HepG2 (cell line): ENCODE data around the gene CREG2. TPM values are rescaled to one million over a fixed set of nuclear protein-coding genes. Genes with fewer than 3 reads are reported as not detected.

ENCODE experiments used
- AHDC1 ChIP-seq: sonication (generic); formaldehyde crosslinking; IDR thresholded peaks from 2 replicates; pipeline ENCODE4 v1.5.1; 2020; ENCODE audit warnings: mild to moderate bottlenecking, missing genetic modification reagents, borderline replicate concordance
- BCL6 ChIP-seq: IDR thresholded peaks from 2 replicates; pipeline ENCODE4 v1.6.1; 2016; ENCODE audit warnings: missing genetic modification reagents, missing compliant biosample characterization
- BRD4 ChIP-seq: sonication (generic); formaldehyde crosslinking; IDR thresholded peaks from 2 replicates; pipeline ENCODE4 v1.4.0; 2020; ENCODE audit warnings: missing genetic modification reagents
- GABPA ChIP-seq, 2 experiments: IDR thresholded peaks; 2 replicates each; pipeline ENCODE4 v1.6.1; 2011 to 2016; ENCODE audit warnings: low read depth in 2 of 2, low read length in 1 of 2, missing biosample characterization in 1 of 2, missing genetic modification characterization in 1 of 2
- HMGXB4 ChIP-seq, 2 experiments: sonication (generic) in 1 of 2; formaldehyde crosslinking in 1 of 2; IDR thresholded peaks; 2 replicates each; pipeline versions ENCODE4 v1.4.0 to v1.6.1; 2018 to 2020; ENCODE audit warnings: missing genetic modification reagents in 2 of 2, borderline replicate concordance in 1 of 2, low read depth in 1 of 2, mild to moderate bottlenecking in 1 of 2, missing biosample characterization in 1 of 2
- IRF1 ChIP-seq: sonication (generic); formaldehyde crosslinking; IDR thresholded peaks from 2 replicates; pipeline ENCODE4 v1.4.0; 2020; ENCODE audit warnings: low read depth, mild to moderate bottlenecking, missing genetic modification reagents
- JDP2 ChIP-seq: sonication (generic); formaldehyde crosslinking; IDR thresholded peaks from 2 replicates; pipeline ENCODE4 v1.8.1; 2022; ENCODE audit warnings: missing genetic modification reagents, borderline replicate concordance
- MATR3 ChIP-seq: sonication (generic); formaldehyde crosslinking; IDR thresholded peaks from 2 replicates; pipeline ENCODE4 v1.4.0; 2020; ENCODE audit warnings: missing genetic modification reagents
- NFE2L1 ChIP-seq: sonication (generic); formaldehyde crosslinking; IDR thresholded peaks from 2 replicates; pipeline ENCODE4 v1.4.0; 2020; ENCODE audit warnings: missing genetic modification reagents, mild to moderate bottlenecking, borderline replicate concordance
- SMARCE1 ChIP-seq: fragments of 450-650 bp; IDR thresholded peaks from 2 replicates; pipeline ENCODE4 v1.6.1; 2017; ENCODE audit warnings: borderline replicate concordance
- SP5 ChIP-seq: IDR thresholded peaks from 2 replicates; pipeline ENCODE4 v1.6.1; 2016; ENCODE audit warnings: low read depth, borderline replicate concordance
- SRSF4 ChIP-seq: fragments of 200-400 bp; formaldehyde crosslinking; IDR thresholded peaks from one replicate; pipeline ENCODE4 v1.6.1; 2018; ENCODE audit warnings: mild to moderate bottlenecking, low read depth, low read length, moderate library complexity; ENCODE audit not compliant: poor library complexity, severe bottlenecking
- TEAD3 ChIP-seq: optimal IDR thresholded peaks from 2 replicates; pipeline ENCODE3; 2016; ENCODE audit warnings: borderline replicate concordance
- ZFAT ChIP-seq: sonication (generic); formaldehyde crosslinking; conservative IDR thresholded peaks from 2 replicates; pipeline ENCODE4 v1.8.1; 2023; ENCODE audit warnings: missing genetic modification reagents, inconsistent platforms
- ZFP37 ChIP-seq: sonication (generic); formaldehyde crosslinking; IDR thresholded peaks from 2 replicates; pipeline ENCODE4 v1.4.0; 2020; ENCODE audit warnings: missing genetic modification reagents, borderline replicate concordance
- ZNF274 ChIP-seq: sonication (generic); formaldehyde crosslinking; IDR thresholded peaks from 2 replicates; pipeline ENCODE4 v1.5.1; 2020; ENCODE audit warnings: mild to moderate bottlenecking, missing genetic modification reagents
- ZNF383 ChIP-seq: sonication (generic); formaldehyde crosslinking; IDR thresholded peaks from 2 replicates; pipeline ENCODE4 v1.4.0; 2020; ENCODE audit warnings: missing genetic modification reagents, mild to moderate bottlenecking, borderline replicate concordance
- ZNF460 ChIP-seq: sonication (generic); formaldehyde crosslinking; IDR thresholded peaks from 2 replicates; pipeline ENCODE4 v1.5.1; 2020; ENCODE audit warnings: missing genetic modification reagents, mild to moderate bottlenecking, borderline replicate concordance
- ZNF616 ChIP-seq: sonication (generic); formaldehyde crosslinking; IDR thresholded peaks from 2 replicates; pipeline ENCODE4 v1.5.0; 2020; ENCODE audit warnings: low read depth, mild to moderate bottlenecking, missing genetic modification reagents
- ZNF816 ChIP-seq: sonication (generic); formaldehyde crosslinking; IDR thresholded peaks from 2 replicates; pipeline ENCODE4 v1.8.0; 2022; ENCODE audit warnings: missing genetic modification reagents, mild to moderate bottlenecking, borderline replicate concordance
- ZSCAN29 ChIP-seq: sonication (generic); formaldehyde crosslinking; conservative IDR thresholded peaks from 2 replicates; pipeline ENCODE4 v1.4.0; 2020; ENCODE audit warnings: mild to moderate bottlenecking, missing genetic modification reagents
- polyA plus RNA-seq, 8 experiments: library from polyadenylated mRNA; depleted of rRNA in 3 of 8; stranded (reverse) in 7 of 8; unstranded in 1 of 8; fragments of >200 nt; fragmentation: Illumina TruSeq in 4 of 8; extraction: Trizol in 4 of 8; gene quantifications; 2 replicates each; pipeline versions ENCODE4 v1.2.1 to v1.2.3, GENCODE V29; 2011 to 2016; ENCODE audit warnings: low read depth in 4 of 8, missing spikeins in 1 of 8, mixed read lengths in 1 of 8; ENCODE audit not compliant: insufficient read depth in 1 of 8
- total RNA-seq, 5 experiments: library from RNA; depleted of rRNA; stranded (reverse); fragments of >200 nt; fragmentation: Illumina TruSeq; extraction: Trizol; gene quantifications; 2 replicates each; pipeline ENCODE4 v1.2.3, GENCODE V29; 2016; ENCODE audit warnings: low read depth in 1 of 5

The CREG2 gene
- total and polyA plus RNA-seq, 2 of the 13 experiments (the other 11 are each of a cell fraction or from before 2014, with no cell fraction given): 0.18 to 0.26 TPM

- TF ChIP-seq GABPA (IDR thresholded peaks at IDR 0.05; ENCODE audit: low read depth, low read length): no peak
- no peak for TF ChIP-seq GABPA (CRISPR knock-in tag; IDR thresholded peaks at IDR 0.05; ENCODE audit: low read depth)
- TF ChIP-seq ZNF460: no peak; the same call in 1 of the 2 replicates
- TF ChIP-seq BCL6 (CRISPR knock-in tag): peak; percentile 88
- TF ChIP-seq ZNF816: no peak; the same call in 1 of the 2 replicates
- peak; percentile 80 for TF ChIP-seq AHDC1
- peak; percentile 53; the same call in 1 of the 2 replicates for TF ChIP-seq ZFAT (CRISPR knock-in tag)
- peak; percentile 79 to 96; a peak in 3 of 4 replicates for TF ChIP-seq HMGXB4 (CRISPR knock-in tag; IDR thresholded peaks at IDR 0.05; ENCODE audit: borderline replicate concordance in 1 of 2, low read depth in 1 of 2)
- peak; percentile 45; the same call in 1 of the 2 replicates for TF ChIP-seq JDP2 (CRISPR knock-in tag)
- peak; percentile 94 for TF ChIP-seq ZNF616 (CRISPR knock-in tag)
- peak; percentile 84; the same call in 1 of the 2 replicates for TF ChIP-seq NFE2L1 (CRISPR knock-in tag)
- TF ChIP-seq MATR3: no peak
- peak; percentile 93; the same call in 1 of the 2 replicates for TF ChIP-seq ZNF383 (CRISPR knock-in tag)
- TF ChIP-seq IRF1: peak; percentile 87
- TF ChIP-seq ZFP37 (CRISPR knock-in tag): peak; percentile 98; the same call in 1 of the 2 replicates
- TF ChIP-seq TEAD3: peak; percentile 85
- TF ChIP-seq ZNF274 (CRISPR knock-in tag): peak; percentile 93
- no peak for TF ChIP-seq SMARCE1
- peak; percentile 98 for TF ChIP-seq BRD4
- no peak for TF ChIP-seq SRSF4
- TF ChIP-seq ZSCAN29 (CRISPR knock-in tag): peak; percentile 87
- TF ChIP-seq SP5: peak; percentile 83; the same call in 1 of the 2 replicates
Observed at GRCh38 chr2:101308432-101309210, 78.7 kb downstream of the CREG2 start, which contains the start of gene RNF149 (continued).
